Esophagus squamous epithelium (tissue), 5 donors: ENCODE data around the gene SPARCL1. TPM values are rescaled to one million over a fixed set of nuclear protein-coding genes. Genes with fewer than 3 reads are reported as not detected.
A peak's percentile ranks its signal among the peaks of the same experiment; 100 is the strongest.

ENCODE experiments used
- DNase-seq: peaks from one replicate; lab custom pipeline; 2025; lab: John Stamatoyannopoulos, UW
- H3K27ac ChIP-seq, 4 donors: fragments of 200-600 bp; sonication (generic); one replicate each; pipeline ENCODE4 v1.5.1; 2016 to 2019; ENCODE audit warnings: mild to moderate bottlenecking in 1 of 4
- H3K27me3 ChIP-seq, 4 donors: fragments of 200-600 bp; sonication (generic); 1 replicate in 3 of 4; 2 replicates in 1 of 4; pipeline versions ENCODE4 v1.5.1 to v1.6.0; 2017 to 2021; ENCODE audit warnings: antibody characterized with exemption in 1 of 4
- H3K36me3 ChIP-seq, 3 donors: fragments of 200-600 bp; sonication (generic); one replicate each; pipeline ENCODE4 v1.5.1; 2016 to 2019
- H3K4me1 ChIP-seq, 3 donors: fragments of 200-600 bp; sonication (generic); one replicate each; pipeline ENCODE4 v1.5.1; 2017 to 2019
- H3K4me3 ChIP-seq, 4 donors: fragments of 200-600 bp; sonication (generic); 1 replicate in 3 of 4; 2 replicates in 1 of 4; pipeline ENCODE4 v1.5.1; 2016 to 2019; ENCODE audit warnings: mild to moderate bottlenecking in 2 of 4, moderate library complexity in 1 of 4
- H3K9me3 ChIP-seq, 3 donors: fragments of 200-600 bp; sonication (generic); one replicate each; pipeline ENCODE4 v1.5.1; 2016 to 2019
- CTCF ChIP-seq, 6 experiments: fragments of 450-650 bp in 4 of 6; fragments of 200-600 bp in 2 of 6; sonication (generic) in 2 of 6; IDR thresholded peaks; one replicate each; pipeline ENCODE4 v1.5.1; 2016 to 2019; ENCODE audit warnings: antibody characterized with exemption in 6 of 6, mild to moderate bottlenecking in 4 of 6, moderate library complexity in 4 of 6
- POLR2A ChIP-seq, 4 donors: fragments of 450-650 bp; IDR thresholded peaks; one replicate each; pipeline ENCODE4 v1.6.1; 2017; ENCODE audit warnings: antibody characterized with exemption in 4 of 4, mild to moderate bottlenecking in 4 of 4, moderate library complexity in 3 of 4
- WGBS, 2 donors: methylation state at CpG; one replicate each; pipeline ENCODE4 v1.1.5; 2018; 5-methylcytosine and 5-hydroxymethylcytosine counted together
- intact Hi-C: fragments of 100-400 bp; cut with DNase I; formaldehyde crosslinking; loops from one replicate; pipeline ENCODE4 v1.15.0; 2022
- total RNA-seq, 4 donors: library from RNA; depleted of rRNA; stranded (reverse); fragments of >200 nt; gene quantifications; one replicate each; pipeline ENCODE4 v1.1.0, GENCODE V29; 2016
- donor health status: DM: yes; HTN: yes; CAD: no.

The SPARCL1 gene
- total RNA-seq, 4 donors from 2014 or later = 37.3 to 450 (median 131) TPM

- intact Hi-C loops = no loop called here
- TF ChIP-seq CTCF (IDR thresholded peaks at IDR 0.05) = no peak
- TF ChIP-seq POLR2A (IDR thresholded peaks at IDR 0.05) = no peak
- H3K4me1 ChIP-seq = peaks cover 0 to 11% (median 0%) of the 10 kb centered on the region in 3 donors
- H3K9me3 ChIP-seq = no peaks in the 10 kb centered on the region
- no peak for DNase-seq
- peaks cover 0 to 70% (median 5%) of the 10 kb centered on the region in 3 donors for H3K36me3 ChIP-seq
- no peak overlapping the region for H3K4me3 ChIP-seq
- 60 to 73% methylated on average over 1 of the region's 1 CpG for WGBS, 2 donors
- H3K27me3 ChIP-seq = no peaks in the 10 kb centered on the region
- peak overlapping the region in 2 of 4 donors; percentile 20 to 21 for H3K27ac ChIP-seq
These were observed 50.4 kb downstream of the SPARCL1 start for GRCh38 chr4:87478732-87479250.

- H3K4me3 ChIP-seq = no peak overlapping the region
- no peak for DNase-seq
- TF ChIP-seq POLR2A (IDR thresholded peaks at IDR 0.05) (no peak), CTCF (IDR thresholded peaks at IDR 0.05) (no peak)
- H3K27ac ChIP-seq = peak overlapping the region in 3 of 4 donors; percentile 16 to 31 (median 19)
- H3K36me3 ChIP-seq = peaks cover 0 to 82% (median 5%) of the 10 kb centered on the region in 3 donors
- 60 to 73% methylated on average over 3 of the region's 3 CpGs for WGBS, 2 donors
- H3K27me3 ChIP-seq = no peaks in the 10 kb centered on the region
- H3K9me3 ChIP-seq = no peaks in the 10 kb centered on the region
- peaks cover 0 to 11% (median 0%) of the 10 kb centered on the region in 3 donors for H3K4me1 ChIP-seq
- intact Hi-C loops = no loop called here
These were observed 52.2 kb downstream of the SPARCL1 start for GRCh38 chr4:87476934-87477333.

- H3K27ac ChIP-seq = no peak overlapping the region
- WGBS, 2 donors = 70 to 86% methylated on average over 6 of the region's 6 CpGs
These were observed 59.8 kb downstream of the SPARCL1 start for GRCh38 chr4:87469390-87469789.

GRCh38 chr4:87465739-87466366, 63.3 kb downstream of the SPARCL1 start:
- H3K27ac ChIP-seq = no peak overlapping the region
- intact Hi-C loops = loop anchor here (10.0 kb wide), 1 partner anchor 191 kb away; no protein-coding TSS in a partner anchor
- no peaks in the 10 kb centered on the region for H3K36me3 ChIP-seq
- no peaks in the 10 kb centered on the region for H3K27me3 ChIP-seq
- no peak for DNase-seq
- H3K4me1 ChIP-seq = peaks cover 0 to 5% (median 0%) of the 10 kb centered on the region in 3 donors
- no peaks in the 10 kb centered on the region for H3K9me3 ChIP-seq
- TF ChIP-seq POLR2A (IDR thresholded peaks at IDR 0.05) (no peak), CTCF (IDR thresholded peaks at IDR 0.05) (peak; percentile 39 to 83 (median 66))
- WGBS, 2 donors = 46 to 47% methylated on average over 7 of the region's 7 CpGs
- H3K4me3 ChIP-seq = no peak overlapping the region

More at GRCh38 chr4:87469390-87469789, 59.8 kb downstream of the SPARCL1 start:
- Histone ChIP-seq H3K27me3 (no peaks in the 10 kb centered on the region), H3K4me3 (no peak overlapping the region), H3K9me3 (no peaks in the 10 kb centered on the region), H3K4me1 (peaks cover 0 to 5% (median 0%) of the 10 kb centered on the region in 3 donors), H3K36me3 (peaks cover 0 to 18% (median 0%) of the 10 kb centered on the region in 3 donors)
- DNase-seq = no peak
- TF ChIP-seq CTCF (IDR thresholded peaks at IDR 0.05) = no peak
- TF ChIP-seq POLR2A (IDR thresholded peaks at IDR 0.05) = no peak
- intact Hi-C loops = loop anchor here (10.0 kb wide), 1 partner anchor 195 kb away; no protein-coding TSS in a partner anchor

- Histone ChIP-seq H3K9me3 (no peaks in the 10 kb centered on the region), H3K4me3 (no peak overlapping the region), H3K27me3 (no peaks in the 10 kb centered on the region), H3K27ac (no peak overlapping the region), H3K4me1 (peaks cover 0 to 5% (median 0%) of the 10 kb centered on the region in 3 donors), H3K36me3 (peaks cover 0 to 28% (median 0%) of the 10 kb centered on the region in 3 donors)
- WGBS, 2 donors = 84 to 91% methylated on average over 2 of the region's 2 CpGs
- DNase-seq = no peak
- intact Hi-C loops = loop anchor here (5.0 to 10.0 kb wide), 2 partner anchors 85 to 187 kb away; no protein-coding TSS in a partner anchor
- TF ChIP-seq POLR2A (IDR thresholded peaks at IDR 0.05) (no peak), CTCF (IDR thresholded peaks at IDR 0.05) (no peak)
These were observed 67.1 kb downstream of the SPARCL1 start for GRCh38 chr4:87462102-87462501.
